HUES6 (cell line): ENCODE results near the gene HMCN1.

Source experiments
- H3K27ac ChIP-seq: 2 replicates; pipeline ENCODE4 v1.7.0; 2013; ENCODE audit warnings: low read depth, mild to moderate bottlenecking, low read length, inconsistent platforms
- H3K27me3 ChIP-seq: 2 replicates; pipeline ENCODE4 v1.6.1; 2013; ENCODE audit warnings: low read length; ENCODE audit not compliant: control insufficient read depth, insufficient read depth
- H3K36me3 ChIP-seq: 2 replicates; pipeline ENCODE4 v1.6.1; 2013; ENCODE audit warnings: low read length; ENCODE audit not compliant: control insufficient read depth, insufficient read depth
- H3K4me1 ChIP-seq: 2 replicates; pipeline ENCODE4 v1.6.1; 2013; ENCODE audit warnings: low read length; ENCODE audit not compliant: control insufficient read depth, insufficient read depth
- H3K4me3 ChIP-seq: 2 replicates; pipeline ENCODE4 v1.5.1; 2013; ENCODE audit warnings: low read depth, low read length
- H3K9ac ChIP-seq: one replicate; pipeline ENCODE4 v1.6.1; 2013; ENCODE audit warnings: mild to moderate bottlenecking, low read length
- H3K9me3 ChIP-seq: 2 replicates; pipeline ENCODE4 v1.6.1; 2013; ENCODE audit warnings: low read depth, low read length; ENCODE audit not compliant: control insufficient read depth, insufficient read depth

The HMCN1 gene

DNA sequence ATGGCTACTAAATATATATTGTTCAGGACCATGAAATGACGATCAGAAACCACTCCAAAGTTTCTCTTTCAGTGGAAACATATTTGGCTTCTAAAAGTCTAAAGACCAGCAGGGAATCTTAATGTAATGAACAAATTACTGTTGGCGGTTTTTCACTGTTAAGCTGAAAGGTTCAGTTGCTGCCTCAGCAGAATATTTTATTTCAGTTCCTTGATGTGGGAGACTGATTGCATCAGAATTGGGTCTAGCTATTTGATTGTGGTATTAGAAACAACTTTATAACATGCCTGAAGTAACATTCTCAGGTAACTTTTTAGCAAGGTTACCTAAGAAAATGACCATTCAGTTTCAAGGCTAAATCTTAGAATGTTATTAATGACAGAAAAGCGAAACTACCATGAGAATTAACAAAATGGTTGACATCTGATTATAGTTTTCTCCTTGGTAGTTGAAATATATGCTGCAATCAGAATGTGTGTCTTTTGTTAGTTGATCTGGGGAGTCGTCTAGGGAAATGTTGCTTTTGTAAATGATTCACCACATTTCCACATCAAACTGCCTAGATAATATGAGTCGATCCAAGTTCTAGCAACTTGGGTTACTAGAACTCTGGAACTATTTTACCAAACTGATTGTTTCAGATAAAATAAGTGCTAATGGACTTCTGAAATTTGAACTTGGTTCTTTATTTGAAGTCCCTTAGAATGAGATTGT, 200.4 kb downstream of the HMCN1 start:
- H3K27me3 ChIP-seq = no peaks in the 10 kb centered on the region
- no peak overlapping the region for H3K9ac ChIP-seq
- peaks cover 8% of the 10 kb centered on the region for H3K9me3 ChIP-seq
- H3K4me1 ChIP-seq = peaks cover 7% of the 10 kb centered on the region
- no peak overlapping the region for H3K27ac ChIP-seq
- H3K4me3 ChIP-seq = no peak overlapping the region
- H3K36me3 ChIP-seq = peaks cover 2% of the 10 kb centered on the region; the same call in 1 of the 2 replicates

DNA sequence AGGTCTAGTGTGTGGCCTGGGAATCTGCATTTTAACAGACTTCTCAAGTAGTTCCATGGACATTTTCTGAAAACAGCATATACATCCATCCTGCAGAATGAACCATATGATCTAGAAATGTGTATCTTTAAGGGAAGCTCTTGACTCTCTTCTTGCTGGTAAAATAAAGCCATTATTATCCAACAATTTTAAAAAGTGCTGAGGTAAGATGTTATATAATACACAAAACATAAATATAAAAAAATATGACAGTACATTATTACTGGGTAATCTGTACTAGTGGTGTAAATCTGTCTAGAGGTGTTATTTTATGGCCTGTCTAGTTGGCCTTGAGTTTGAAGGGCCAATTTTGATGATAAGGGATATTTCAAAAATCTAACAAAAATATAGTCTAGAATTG, 201.2 kb downstream of the HMCN1 start:
- Histone ChIP-seq H3K27ac (no peak overlapping the region), H3K36me3 (peaks cover 2% of the 10 kb centered on the region; the same call in 1 of the 2 replicates), H3K27me3 (no peaks in the 10 kb centered on the region), H3K4me3 (no peak overlapping the region), H3K9me3 (peaks cover 8% of the 10 kb centered on the region), H3K9ac (no peak overlapping the region), H3K4me1 (peaks cover 7% of the 10 kb centered on the region)

DNA sequence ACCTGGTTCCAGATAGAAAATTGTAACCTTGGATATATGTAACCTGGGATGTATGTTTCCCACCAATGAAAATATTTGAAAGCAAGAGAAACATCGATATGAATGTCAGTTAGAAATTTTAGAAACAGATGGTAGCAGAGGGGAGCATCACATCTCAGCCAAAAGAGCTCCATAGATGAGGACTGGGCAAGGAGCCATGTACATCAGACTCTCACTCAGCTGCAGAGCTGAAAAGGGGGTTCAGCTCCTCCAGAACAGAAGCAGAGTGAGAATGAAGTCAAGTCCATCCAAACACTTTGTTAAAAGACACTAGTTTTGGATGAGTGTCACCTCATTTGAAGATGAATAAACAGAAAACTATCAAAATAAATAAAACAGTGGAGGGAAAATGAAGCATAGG, 202.4 kb downstream of the HMCN1 start:
- H3K36me3 ChIP-seq = peaks cover 2% of the 10 kb centered on the region; the same call in 1 of the 2 replicates
- H3K4me1 ChIP-seq = peaks cover 7% of the 10 kb centered on the region
- no peak overlapping the region for H3K4me3 ChIP-seq
- H3K9me3 ChIP-seq = peaks cover 8% of the 10 kb centered on the region
- no peak overlapping the region for H3K9ac ChIP-seq
- H3K27me3 ChIP-seq = no peaks in the 10 kb centered on the region
- no peak overlapping the region for H3K27ac ChIP-seq

DNA sequence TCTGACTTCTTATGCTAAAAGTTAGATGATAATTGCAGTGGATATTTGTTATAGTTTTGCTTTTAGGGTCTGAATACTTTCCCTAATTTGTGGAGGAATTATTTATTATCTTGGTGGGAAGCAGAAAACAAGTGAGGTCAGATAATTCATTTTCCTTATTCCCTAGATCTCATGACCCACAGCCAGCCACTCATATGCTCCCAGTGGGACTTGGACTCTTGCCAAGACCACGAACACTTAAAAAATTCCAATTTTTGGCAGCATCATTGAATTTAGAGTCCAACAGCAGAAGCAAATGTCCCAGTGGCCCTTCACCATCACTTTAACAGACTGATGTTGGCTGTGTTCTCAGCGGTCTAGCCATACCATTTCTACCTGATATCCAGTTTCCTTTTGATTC, 204.2 kb downstream of the HMCN1 start:
- H3K36me3 ChIP-seq = peaks cover 2% of the 10 kb centered on the region; the same call in 1 of the 2 replicates
- no peak overlapping the region for H3K27ac ChIP-seq
- H3K9me3 ChIP-seq = peaks cover 8% of the 10 kb centered on the region
- no peaks in the 10 kb centered on the region for H3K27me3 ChIP-seq
- no peak overlapping the region for H3K9ac ChIP-seq
- H3K4me1 ChIP-seq = peaks cover 7% of the 10 kb centered on the region
- H3K4me3 ChIP-seq = no peak overlapping the region

DNA sequence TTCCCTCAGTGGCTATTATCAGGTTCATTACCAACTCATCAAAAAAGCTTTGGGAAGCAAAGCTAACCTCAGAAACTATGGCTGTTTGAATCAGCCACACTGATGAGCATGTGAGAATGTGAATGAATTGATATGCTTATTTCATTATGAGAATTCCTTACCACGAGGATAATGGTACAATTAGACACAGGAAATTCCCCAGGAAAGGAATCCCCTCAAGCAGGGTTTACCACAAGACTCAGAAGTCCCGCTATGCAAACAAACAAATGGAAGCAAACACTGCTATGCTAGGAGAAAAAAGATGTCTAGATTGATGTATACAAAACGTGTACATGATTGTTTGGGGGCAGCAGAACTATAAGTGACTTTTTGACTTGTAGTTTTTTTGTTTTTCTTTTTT, 205.0 kb downstream of the HMCN1 start:
- no peak overlapping the region for H3K9ac ChIP-seq
- H3K27me3 ChIP-seq = no peaks in the 10 kb centered on the region
- peaks cover 14% of the 10 kb centered on the region for H3K4me1 ChIP-seq
- H3K9me3 ChIP-seq = peaks cover 8% of the 10 kb centered on the region
- H3K27ac ChIP-seq = no peak overlapping the region; the same call in 1 of the 2 replicates
- H3K4me3 ChIP-seq = no peak overlapping the region
- H3K36me3 ChIP-seq = peaks cover 2% of the 10 kb centered on the region; the same call in 1 of the 2 replicates

DNA sequence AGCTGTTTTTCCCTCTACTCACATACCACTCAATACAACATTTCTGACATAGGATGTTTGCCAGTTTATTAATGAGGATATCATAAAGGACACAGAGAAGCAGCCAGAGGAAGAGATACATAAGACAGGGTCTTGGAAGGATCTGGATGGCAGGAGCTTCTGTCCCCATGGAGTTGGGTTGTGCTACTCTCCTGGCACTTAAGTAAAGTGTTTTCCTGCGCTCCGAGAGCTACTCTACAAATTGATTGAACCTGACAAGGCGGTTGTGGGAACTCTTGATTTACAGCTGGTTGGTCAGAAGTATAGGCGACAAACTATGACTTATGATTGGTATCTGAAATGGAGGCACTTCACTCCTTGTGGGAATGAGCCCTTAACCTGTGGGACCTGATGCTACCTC, 208.8 kb downstream of the HMCN1 start:
- Histone ChIP-seq H3K27me3 (no peaks in the 10 kb centered on the region), H3K4me1 (peaks cover 28% of the 10 kb centered on the region), H3K27ac (no peak overlapping the region), H3K9me3 (peaks cover 7% of the 10 kb centered on the region), H3K36me3 (peaks cover 13% of the 10 kb centered on the region; the same call in 1 of the 2 replicates), H3K4me3 (no peak overlapping the region), H3K9ac (no peak overlapping the region)

DNA sequence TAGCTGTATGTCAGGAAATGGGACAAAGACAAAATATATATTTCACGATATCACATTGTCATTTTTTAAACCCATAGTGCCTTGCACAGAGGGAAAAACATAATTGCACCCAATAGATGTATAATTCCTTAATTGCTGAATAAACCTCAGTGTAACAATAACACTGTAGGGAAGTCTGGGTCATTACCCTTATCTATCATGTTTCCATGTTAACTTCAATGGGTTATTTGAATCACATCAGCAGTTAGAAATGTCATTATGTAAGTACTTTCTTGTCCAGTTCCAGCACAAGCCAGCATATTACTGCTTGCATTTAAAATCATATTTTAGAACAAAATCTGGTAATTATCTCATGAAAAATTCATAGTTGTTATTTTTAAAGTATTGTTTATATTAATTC, 222.7 kb downstream of the HMCN1 start:
- no peaks in the 10 kb centered on the region; the same call in 1 of the 2 replicates for H3K27me3 ChIP-seq
- no peaks in the 10 kb centered on the region for H3K9me3 ChIP-seq
- peaks cover 33% of the 10 kb centered on the region for H3K4me1 ChIP-seq
- H3K27ac ChIP-seq = no peak overlapping the region
- no peaks in the 10 kb centered on the region; the same call in 1 of the 2 replicates for H3K36me3 ChIP-seq
- no peak overlapping the region for H3K9ac ChIP-seq
- H3K4me3 ChIP-seq = no peak overlapping the region

DNA sequence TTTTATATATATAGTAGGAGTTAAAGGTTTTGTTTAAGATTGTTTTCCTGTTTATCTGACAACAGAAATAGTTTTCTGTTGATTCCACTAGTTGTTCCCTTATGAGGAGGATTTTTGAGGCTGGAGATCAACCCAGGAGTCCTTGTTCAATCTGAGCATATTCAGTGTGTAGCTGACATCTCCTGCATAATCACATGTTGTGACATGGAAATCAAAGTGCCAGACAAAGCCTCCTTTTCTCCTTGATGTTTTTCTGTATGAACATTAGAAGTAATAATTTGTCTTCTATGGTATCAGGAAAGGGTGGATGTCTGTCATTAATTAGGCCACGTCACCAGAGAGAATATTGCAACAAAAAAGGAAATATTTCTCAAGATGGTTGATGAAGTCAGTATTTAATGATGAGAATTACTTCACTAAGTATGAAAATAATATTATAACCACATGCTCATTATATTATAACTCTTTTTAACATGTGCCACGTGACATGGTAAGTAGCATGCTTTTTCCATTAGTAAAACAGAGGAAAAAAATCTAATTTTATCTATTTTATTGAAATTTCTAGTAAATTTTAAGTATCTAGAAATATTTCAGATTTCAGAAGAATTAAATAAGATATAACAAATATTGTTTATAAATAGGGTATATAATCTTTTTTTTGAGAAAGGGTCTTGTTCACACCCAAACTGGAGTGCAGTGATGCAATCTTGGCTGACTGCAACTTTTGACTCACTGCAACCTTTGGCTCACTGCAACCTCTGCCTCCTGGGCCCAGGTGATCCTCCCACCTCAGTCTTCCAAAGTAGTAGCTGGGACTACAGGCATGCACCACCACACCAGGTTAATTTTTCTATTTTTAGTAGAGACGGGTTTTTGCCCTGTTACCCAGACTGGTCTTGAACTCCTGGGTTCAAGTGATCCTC, 223.5 kb downstream of the HMCN1 start:
- Histone ChIP-seq H3K9ac (no peak overlapping the region), H3K4me1 (peaks cover 33% of the 10 kb centered on the region), H3K36me3 (no peaks in the 10 kb centered on the region), H3K27ac (no peak overlapping the region), H3K27me3 (no peaks in the 10 kb centered on the region; the same call in 1 of the 2 replicates), H3K9me3 (no peaks in the 10 kb centered on the region), H3K4me3 (no peak overlapping the region)

DNA sequence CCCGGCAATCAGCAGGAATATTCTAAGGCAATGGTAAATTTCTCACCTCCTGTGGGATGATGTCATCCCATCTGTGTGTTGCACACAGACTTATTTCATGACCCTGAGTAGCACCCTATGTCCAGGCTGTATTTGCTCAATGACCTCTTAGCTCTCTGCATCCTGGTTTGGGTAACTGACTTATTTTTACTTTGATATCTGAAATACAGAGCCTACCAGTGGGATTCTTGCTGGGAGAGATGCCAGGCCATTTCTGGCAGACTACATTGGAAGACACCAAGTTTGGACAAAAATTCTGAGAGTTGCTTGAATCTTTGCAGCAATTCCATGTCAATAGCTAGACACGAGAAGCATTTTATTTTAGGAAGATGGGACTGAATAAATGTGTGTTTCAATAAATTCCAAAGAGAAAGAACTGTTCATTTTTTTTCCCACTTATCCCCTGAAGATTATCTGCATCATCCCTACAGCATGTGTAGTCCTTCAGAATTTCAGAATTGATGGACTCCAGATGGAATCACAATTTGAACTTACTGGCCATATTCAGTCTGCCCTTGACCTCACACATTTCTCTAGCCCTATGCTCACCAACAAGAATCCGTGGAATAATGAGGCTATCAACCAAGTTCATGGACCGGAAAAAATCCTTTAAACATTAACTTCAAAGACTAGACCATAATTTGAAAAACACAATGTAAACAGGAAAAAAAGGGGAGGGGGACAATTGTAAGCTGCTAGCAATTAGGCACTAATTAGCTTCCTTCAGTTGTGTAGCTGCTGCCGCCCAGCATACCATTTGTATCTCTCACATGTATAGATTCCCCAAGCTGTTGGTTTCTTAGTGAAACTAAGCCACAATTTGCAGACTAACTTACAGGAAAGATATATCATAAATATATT, 226.5 kb downstream of the HMCN1 start:
- no peak overlapping the region for H3K9ac ChIP-seq
- H3K4me1 ChIP-seq = peaks cover 30% of the 10 kb centered on the region; the same call in 1 of the 2 replicates
- no peaks in the 10 kb centered on the region for H3K9me3 ChIP-seq
- no peak overlapping the region for H3K27ac ChIP-seq
- H3K27me3 ChIP-seq = no peaks in the 10 kb centered on the region
- H3K4me3 ChIP-seq = no peak overlapping the region
- H3K36me3 ChIP-seq = no peaks in the 10 kb centered on the region

DNA sequence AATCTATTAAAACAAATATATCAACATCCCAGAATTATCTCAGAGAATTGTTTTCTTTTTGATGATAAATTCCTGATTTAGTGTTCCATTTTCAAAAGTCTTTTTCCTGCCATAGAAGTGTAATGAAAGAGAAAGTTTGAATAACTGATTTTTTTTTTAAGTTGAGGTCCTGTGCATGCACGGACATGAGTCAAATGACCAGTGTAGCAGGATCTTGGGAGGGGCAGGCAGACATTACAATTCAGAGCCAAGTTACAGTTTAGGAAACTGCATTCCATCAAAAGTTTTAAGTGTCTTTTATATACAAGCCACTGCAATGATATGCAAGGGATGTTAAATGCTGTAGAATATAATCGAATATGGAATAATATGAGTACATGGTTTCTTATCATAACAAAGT, 227.5 kb downstream of the HMCN1 start:
- H3K4me1 ChIP-seq = peaks cover 32% of the 10 kb centered on the region; the same call in 1 of the 2 replicates
- H3K27me3 ChIP-seq = no peaks in the 10 kb centered on the region
- no peak overlapping the region for H3K27ac ChIP-seq
- no peaks in the 10 kb centered on the region for H3K9me3 ChIP-seq
- no peak overlapping the region for H3K9ac ChIP-seq
- H3K36me3 ChIP-seq = no peaks in the 10 kb centered on the region
- H3K4me3 ChIP-seq = no peak overlapping the region
